ENCODE results near the gene KRTAP5-2.

The KRTAP5-2 gene

GRCh38 chr11:1565904-1566247, 32.2 kb downstream of the KRTAP5-2 start:
- no peak for DNase-seq

DNA sequence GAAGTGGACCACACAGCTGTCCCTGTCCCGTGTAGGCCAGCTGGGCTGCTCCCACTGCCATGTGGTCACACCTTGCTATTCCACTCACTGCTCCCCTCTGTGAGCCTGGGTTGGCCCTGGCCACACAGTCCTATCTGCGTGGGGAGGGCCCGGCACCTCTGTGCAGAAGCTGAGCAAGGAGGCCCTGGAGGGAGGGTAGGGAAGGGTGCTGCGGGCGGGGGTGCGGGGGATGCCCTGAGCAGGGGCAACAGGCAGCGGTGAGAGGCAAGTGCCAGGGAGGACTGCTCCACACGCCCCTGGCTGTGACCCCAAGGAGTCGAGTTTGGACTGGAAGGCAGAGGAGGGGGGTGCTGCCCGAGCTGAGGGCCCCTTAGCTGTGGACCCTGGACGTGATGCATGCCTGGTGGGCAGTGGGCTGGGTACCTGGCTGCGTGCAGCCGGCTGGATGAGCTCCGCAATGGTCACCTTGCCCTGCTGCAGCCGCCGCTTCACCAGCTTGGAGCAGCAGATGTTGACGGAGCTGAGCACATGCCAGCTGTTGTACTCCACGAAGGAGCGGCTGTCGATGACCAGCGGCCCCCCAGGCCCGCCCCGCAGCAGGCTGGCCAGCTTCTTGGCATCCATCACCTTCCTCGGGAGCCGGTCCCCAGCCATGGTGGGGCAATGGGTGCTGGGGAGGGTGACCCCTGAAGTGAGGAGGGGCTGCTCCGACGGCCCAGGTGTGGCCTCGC, 32.8 kb downstream of the KRTAP5-2 start:
- no peak for DNase-seq

- DNase-seq: no peak
Observed at GRCh38 chr11:1564535-1565172, 33.4 kb downstream of the KRTAP5-2 start.

DNA sequence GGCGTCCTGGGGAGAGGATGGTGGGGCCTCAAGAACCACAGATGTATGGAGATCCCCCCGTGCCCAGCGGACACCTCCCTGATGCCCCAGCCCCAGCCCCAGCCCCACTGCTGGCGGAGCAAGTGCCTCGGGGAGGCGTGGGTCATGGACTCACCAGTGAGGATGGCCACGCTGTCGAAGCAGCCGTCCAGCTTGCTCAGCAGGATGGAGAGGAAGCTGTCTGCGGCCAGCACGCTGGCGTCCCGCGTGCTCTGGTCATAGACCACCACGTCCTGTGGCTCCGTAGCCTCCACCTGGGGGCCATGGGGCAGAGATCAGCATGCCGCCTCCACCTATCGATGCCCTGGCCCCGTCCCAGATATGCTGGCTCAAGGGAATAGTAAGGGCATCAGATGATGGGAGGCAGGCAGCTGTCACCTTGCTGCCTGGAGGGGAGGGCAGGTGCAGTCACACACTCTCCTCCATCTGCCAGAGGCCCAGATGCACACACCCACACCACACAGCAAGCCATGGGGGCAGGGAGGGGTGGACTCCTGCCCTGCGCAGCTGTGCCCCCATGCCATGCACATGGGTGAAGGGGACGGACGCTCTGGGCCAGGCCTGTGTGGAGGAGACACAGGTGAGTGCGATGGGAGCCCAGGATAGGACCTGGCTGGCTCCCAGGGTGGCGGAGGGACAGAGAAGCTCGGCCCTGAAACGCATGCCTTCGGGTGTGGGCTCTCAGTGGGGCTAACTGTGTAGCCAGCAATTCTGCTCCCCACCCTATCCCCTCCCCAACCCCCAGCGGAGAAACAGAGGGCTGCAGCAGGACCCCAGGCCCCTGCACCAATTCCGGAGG, 34.2 kb downstream of the KRTAP5-2 start:
- DNase-seq: peak; percentile 65

- no peak for DNase-seq
Observed at GRCh38 chr11:1563149-1563638, 34.9 kb downstream of the KRTAP5-2 start.

DNA sequence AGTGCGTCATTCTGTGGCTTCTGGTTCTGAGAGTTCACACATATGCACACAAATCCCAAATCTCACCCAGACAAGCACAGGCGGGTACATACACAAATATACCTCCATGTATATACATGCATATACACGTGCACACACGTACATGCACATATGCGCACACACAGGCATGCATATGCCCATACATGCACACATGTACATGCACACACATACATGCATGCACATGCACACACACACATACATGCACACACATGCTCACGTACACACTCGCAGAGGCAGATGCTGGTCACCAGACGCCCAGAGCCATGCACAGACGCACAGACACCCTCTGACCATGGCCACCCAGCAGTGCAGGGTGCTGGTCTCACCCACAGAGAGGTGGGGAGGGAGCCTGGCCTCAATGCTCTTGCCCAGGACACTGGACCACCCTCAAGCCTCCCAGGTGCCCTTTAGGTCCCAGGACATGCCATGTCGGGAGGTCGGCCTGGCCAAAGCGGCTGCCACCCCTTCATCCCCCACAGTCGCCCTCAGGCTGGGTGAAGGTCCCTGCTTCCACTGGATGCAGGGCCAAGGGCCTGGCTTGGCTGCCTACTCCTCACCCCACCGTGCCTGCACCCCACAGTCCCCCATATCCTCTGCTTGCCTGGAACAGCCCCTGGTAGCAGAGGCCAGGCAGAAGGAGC, 35.5 kb downstream of the KRTAP5-2 start:
- DNase-seq: no peak

- no peak for DNase-seq
Observed at GRCh38 chr11:1561955-1562354, 36.1 kb downstream of the KRTAP5-2 start.

DNA sequence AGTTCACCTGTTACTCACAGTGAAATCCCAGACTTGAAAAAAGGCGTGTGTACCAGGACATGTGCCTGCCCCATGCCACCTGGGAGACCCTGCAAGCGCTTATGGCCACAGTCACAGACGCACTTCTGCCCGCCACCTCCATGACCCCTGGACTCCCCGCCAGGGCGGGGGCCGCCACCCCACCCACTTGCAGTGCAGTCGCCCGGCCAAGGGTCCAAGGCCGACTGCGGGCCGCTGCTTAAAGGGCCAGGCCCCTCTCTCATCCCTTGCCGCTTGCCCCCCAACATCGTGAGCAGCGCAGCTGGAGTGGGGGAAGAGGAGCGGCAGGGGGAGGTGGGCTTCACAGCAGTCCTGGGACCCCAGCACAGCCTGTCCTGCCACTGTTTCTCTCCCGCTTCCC, 36.8 kb downstream of the KRTAP5-2 start:
- DNase-seq: no peak

GRCh38 chr11:1560649-1561251, 37.3 kb downstream of the KRTAP5-2 start:
- no peak for DNase-seq

DNA sequence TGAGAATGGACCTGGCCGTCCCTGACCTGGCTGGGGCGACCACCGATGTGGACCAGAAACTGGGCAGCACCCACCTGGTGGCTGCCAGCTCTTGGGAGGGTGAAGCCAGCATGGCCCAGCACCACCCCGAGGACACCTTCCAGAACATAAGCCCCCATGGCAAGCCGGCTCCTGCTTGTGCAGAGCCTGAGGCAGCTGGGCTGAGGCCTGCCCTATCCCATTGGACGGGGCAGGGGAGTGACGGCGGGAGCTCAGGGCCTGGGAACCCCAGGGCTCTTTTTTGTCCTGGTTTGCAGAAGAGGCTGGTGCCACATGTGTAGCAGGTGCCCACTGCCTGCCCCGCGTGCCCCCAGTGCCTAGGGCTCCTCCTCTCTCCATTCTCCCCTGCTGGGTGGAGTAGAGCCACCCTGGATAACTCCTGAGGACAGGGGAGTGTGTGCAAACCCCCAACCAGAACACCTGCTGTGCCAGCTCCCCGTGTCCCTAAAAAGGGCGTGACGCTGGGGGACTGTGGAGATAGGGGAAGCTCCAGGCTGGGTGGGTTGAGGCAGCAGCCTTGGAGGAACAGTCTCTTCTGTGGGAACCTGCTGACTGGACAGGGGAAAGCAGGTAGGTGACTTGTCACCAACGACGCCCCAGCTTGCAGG, 38.0 kb downstream of the KRTAP5-2 start:
- DNase-seq: no peak

- no peak for DNase-seq
Observed at GRCh38 chr11:1559111-1559951, 38.8 kb downstream of the KRTAP5-2 start.

DNA sequence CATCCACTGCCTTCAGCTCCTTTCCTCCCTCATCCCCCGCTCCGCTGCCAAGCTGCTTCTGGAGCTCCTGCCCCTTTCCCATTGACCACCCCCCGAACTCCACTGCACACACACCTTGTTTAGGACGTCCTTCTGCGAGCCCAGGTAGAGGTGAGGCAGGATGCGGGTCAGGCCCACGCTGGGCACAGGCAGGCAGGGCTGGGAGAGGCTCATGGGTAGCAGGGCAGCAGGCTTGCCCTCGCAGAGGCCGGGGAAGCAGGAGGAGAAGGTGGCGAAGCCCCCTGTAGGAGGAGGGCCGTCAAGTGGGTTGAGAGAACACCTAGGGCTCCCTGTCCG, 39.4 kb downstream of the KRTAP5-2 start:
- no peak for DNase-seq

GRCh38 chr11:1557904-1558774, 40.0 kb downstream of the KRTAP5-2 start:
- no peak for DNase-seq

GRCh38 chr11:1557051-1557884, 40.8 kb downstream of the KRTAP5-2 start:
- DNase-seq: no peak

- DNase-seq: no peak
Observed at GRCh38 chr11:1556278-1556902, 41.7 kb downstream of the KRTAP5-2 start.

DNA sequence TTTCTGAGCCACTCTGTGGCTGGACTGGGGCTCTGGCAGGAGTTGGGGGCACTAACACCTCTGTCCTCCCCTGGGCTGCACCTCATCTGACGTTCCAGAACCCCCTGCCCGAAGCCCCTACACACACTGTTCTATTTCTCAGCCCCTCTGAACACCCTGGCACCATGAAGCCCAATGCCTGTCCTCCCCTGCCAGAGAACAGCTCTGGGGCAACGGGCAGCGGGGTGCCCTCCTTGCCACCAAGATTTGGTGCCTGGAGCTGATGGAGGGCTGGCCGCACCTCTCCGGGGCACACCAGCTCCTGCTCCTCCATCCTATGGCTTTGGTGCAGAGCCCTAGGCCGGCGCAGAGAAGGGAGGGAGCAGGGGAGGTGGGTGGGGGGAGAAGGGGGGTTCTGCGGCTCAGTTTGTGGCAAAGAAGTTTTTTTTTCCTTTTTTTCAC, 42.4 kb downstream of the KRTAP5-2 start:
- DNase-seq: no peak

- no peak for DNase-seq
Observed at GRCh38 chr11:1554981-1555712, 42.9 kb downstream of the KRTAP5-2 start.

Data from NCI-H2171 (cell line).